ENCODE measurements around the gene FAM47E. TPM values are rescaled to one million over a fixed set of nuclear protein-coding genes. Genes with fewer than 3 reads are reported as not detected.
A peak's percentile ranks its signal among the peaks of the same experiment; 100 is the strongest.

FAM47E gene
- total RNA-seq, 2 experiments from 2014 or later, result not detected

DNA sequence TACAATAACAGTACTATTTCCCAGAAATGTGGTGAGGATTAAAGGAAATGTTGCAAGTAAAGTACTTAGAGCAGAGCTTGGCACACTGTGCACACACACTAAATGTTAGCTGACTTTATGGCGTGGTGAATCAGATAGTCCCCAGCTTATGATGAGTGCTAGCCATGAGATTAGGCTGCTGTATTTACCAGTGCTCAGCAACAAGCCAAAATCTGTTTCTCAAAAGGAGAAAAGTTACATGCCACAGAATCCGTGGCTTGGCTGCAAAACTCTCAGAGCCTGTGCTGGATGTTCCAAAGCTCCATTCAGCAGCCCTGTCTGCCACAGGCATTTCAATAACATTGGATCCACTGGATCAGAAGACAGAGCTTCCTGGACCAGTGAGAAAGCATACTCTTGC lies 42.3 kb downstream of the FAM47E start:
- Mint-ChIP-seq H3K4me1 (no peaks in the 10 kb centered on the region), H3K27me3 (no peaks in the 10 kb centered on the region), H3K9me3 (peaks cover 11% of the 10 kb centered on the region), H3K27ac (no peak overlapping the region), H3K36me3 (peaks cover 4% of the 10 kb centered on the region), H3K4me3 (no peak overlapping the region)
- DNase-seq, result no peak

GRCh38 chr4:76296286-76296820 lies 44.8 kb downstream of the FAM47E start:
- H3K36me3 Mint-ChIP-seq, result peaks cover 4% of the 10 kb centered on the region
- no peak for DNase-seq
- no peak overlapping the region for H3K27ac Mint-ChIP-seq
- no peak overlapping the region for H3K4me3 Mint-ChIP-seq
- no peaks in the 10 kb centered on the region for H3K27me3 Mint-ChIP-seq
- peaks cover 8% of the 10 kb centered on the region for H3K4me1 Mint-ChIP-seq
- H3K9me3 Mint-ChIP-seq, result peaks cover 11% of the 10 kb centered on the region

GRCh38 chr4:76298227-76298626 lies 46.7 kb downstream of the FAM47E start:
- Mint-ChIP-seq H3K27ac (no peak overlapping the region), H3K4me1 (peaks cover 21% of the 10 kb centered on the region), H3K4me3 (no peak overlapping the region), H3K9me3 (peaks cover 11% of the 10 kb centered on the region), H3K27me3 (peaks cover 9% of the 10 kb centered on the region), H3K36me3 (peaks cover 4% of the 10 kb centered on the region)
- no peak for DNase-seq

- H3K36me3 Mint-ChIP-seq, result peaks cover 4% of the 10 kb centered on the region
- peaks cover 11% of the 10 kb centered on the region for H3K9me3 Mint-ChIP-seq
- H3K27me3 Mint-ChIP-seq, result peaks cover 17% of the 10 kb centered on the region
- DNase-seq, result no peak
- peaks cover 26% of the 10 kb centered on the region for H3K4me1 Mint-ChIP-seq
- no peak overlapping the region for H3K4me3 Mint-ChIP-seq
- H3K27ac Mint-ChIP-seq, result no peak overlapping the region
These were observed 48.5 kb downstream of the FAM47E start for GRCh38 chr4:76300012-76300411.

- H3K9me3 Mint-ChIP-seq, result peaks cover 11% of the 10 kb centered on the region
- H3K36me3 Mint-ChIP-seq, result peaks cover 4% of the 10 kb centered on the region
- peak; percentile 40 for DNase-seq
- peaks cover 32% of the 10 kb centered on the region for H3K4me1 Mint-ChIP-seq
- peaks cover 24% of the 10 kb centered on the region for H3K27me3 Mint-ChIP-seq
- H3K27ac Mint-ChIP-seq, result no peak overlapping the region
- no peak overlapping the region for H3K4me3 Mint-ChIP-seq
These were observed 49.7 kb downstream of the FAM47E start for GRCh38 chr4:76301068-76301774.

GRCh38 chr4:76301775-76302162 lies 50.2 kb downstream of the FAM47E start:
- H3K36me3 Mint-ChIP-seq, result peaks cover 4% of the 10 kb centered on the region
- peaks cover 32% of the 10 kb centered on the region for H3K4me1 Mint-ChIP-seq
- DNase-seq, result no peak
- H3K27ac Mint-ChIP-seq, result no peak overlapping the region
- no peak overlapping the region for H3K4me3 Mint-ChIP-seq
- peaks cover 8% of the 10 kb centered on the region for H3K9me3 Mint-ChIP-seq
- peaks cover 24% of the 10 kb centered on the region for H3K27me3 Mint-ChIP-seq

- H3K36me3 Mint-ChIP-seq, result peaks cover 4% of the 10 kb centered on the region
- no peak overlapping the region for H3K27ac Mint-ChIP-seq
- peaks cover 32% of the 10 kb centered on the region for H3K4me1 Mint-ChIP-seq
- no peak overlapping the region for H3K4me3 Mint-ChIP-seq
- peaks cover 29% of the 10 kb centered on the region for H3K27me3 Mint-ChIP-seq
- DNase-seq, result no peak
- H3K9me3 Mint-ChIP-seq, result peaks cover 6% of the 10 kb centered on the region
These were observed 51.4 kb downstream of the FAM47E start for GRCh38 chr4:76302826-76303438.

- peaks cover 30% of the 10 kb centered on the region for H3K4me1 Mint-ChIP-seq
- H3K27me3 Mint-ChIP-seq, result peaks cover 40% of the 10 kb centered on the region
- H3K36me3 Mint-ChIP-seq, result no peaks in the 10 kb centered on the region
- H3K27ac Mint-ChIP-seq, result no peak overlapping the region
- DNase-seq, result peak; percentile 16
- no peaks in the 10 kb centered on the region for H3K9me3 Mint-ChIP-seq
- peak overlapping the region; percentile 19 for H3K4me3 Mint-ChIP-seq
These were observed 53.6 kb downstream of the FAM47E start for GRCh38 chr4:76305033-76305687.

GRCh38 chr4:76305971-76306881 lies 54.7 kb downstream of the FAM47E start, which contains the start of gene STBD1:
Gene STBD1 (plus strand): TSS chr4:76306733. CDS start chr4:76306770, 37 bp downstream.
- Mint-ChIP-seq H3K4me3 (peak within 1 kb of the TSS; percentile 74), H3K27ac (no peak within 1 kb of the TSS), H3K4me1 (peaks cover 25% of the 10 kb centered on the region), H3K36me3 (no peaks in the 10 kb centered on the region), H3K9me3 (no peaks in the 10 kb centered on the region), H3K27me3 (peaks cover 44% of the 10 kb centered on the region)
- peak; percentile 33 for DNase-seq

DNA sequence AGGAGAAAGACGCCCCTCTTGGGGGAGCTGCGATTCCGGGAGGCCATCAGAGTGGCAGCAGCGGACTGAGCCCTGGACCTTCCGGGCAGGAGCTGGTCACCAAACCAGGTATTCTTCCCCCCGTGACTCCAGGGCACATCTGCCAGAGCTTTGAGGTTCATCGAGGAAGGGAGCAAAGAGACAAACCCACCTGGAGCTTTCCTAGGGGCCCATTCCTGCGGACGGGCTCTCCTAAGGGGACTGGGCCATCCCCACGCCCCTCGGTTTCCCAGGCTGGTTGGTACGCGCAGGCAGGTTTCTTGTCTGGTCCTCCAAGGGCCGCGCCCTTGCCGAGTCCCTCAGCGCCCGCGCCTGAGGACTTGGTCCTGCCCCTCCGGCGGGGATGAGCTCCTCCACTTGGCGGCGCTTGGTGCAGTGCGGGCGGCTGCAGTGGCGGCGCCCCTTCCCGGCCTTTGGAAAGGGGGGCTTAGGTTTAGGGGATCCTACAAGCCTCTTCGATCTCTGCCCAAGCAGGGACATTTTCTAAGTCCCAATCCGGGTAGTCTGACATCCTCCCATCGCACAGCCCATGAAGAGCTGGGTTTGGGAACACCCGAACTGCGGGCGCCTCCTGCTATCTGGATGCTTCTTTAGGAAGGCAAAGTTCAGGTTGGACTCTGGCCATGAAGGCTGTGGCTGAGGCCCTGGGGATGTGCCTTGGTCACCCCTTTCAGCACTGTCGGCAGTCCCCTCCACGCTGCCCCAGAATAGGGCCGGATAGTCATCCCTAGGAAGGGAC lies 55.5 kb downstream of the FAM47E start:
- Mint-ChIP-seq H3K4me1 (peaks cover 17% of the 10 kb centered on the region), H3K36me3 (no peaks in the 10 kb centered on the region), H3K27me3 (peaks cover 44% of the 10 kb centered on the region), H3K4me3 (peak overlapping the region; percentile 74), H3K27ac (no peak overlapping the region), H3K9me3 (no peaks in the 10 kb centered on the region)
- DNase-seq, result peak; percentile 14

GRCh38 chr4:76307660-76308014 lies 56.1 kb downstream of the FAM47E start:
- Mint-ChIP-seq H3K9me3 (no peaks in the 10 kb centered on the region), H3K4me3 (no peak overlapping the region), H3K36me3 (no peaks in the 10 kb centered on the region), H3K27ac (no peak overlapping the region), H3K27me3 (peaks cover 39% of the 10 kb centered on the region), H3K4me1 (peaks cover 13% of the 10 kb centered on the region)
- no peak for DNase-seq

DNA sequence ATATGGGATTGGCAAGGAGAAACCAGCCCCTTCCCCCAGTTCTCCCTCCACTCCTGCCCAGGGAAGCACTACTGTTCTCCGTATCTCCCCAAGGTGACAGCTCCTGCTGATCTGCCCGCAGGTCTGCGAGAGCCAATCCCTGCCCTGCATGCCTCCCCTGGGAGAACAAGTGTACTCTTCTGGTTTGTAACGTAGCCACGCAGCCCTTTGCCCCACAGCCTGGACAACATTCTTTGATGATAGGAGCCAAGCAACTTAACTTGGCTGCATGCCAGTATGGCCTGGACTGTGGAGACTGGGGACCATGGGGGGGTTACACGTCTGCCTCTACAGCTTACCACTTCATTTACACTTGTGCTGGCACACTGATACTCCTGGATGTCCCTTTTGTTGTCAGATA lies 57.0 kb downstream of the FAM47E start:
- Mint-ChIP-seq H3K9me3 (no peaks in the 10 kb centered on the region), H3K4me3 (no peak overlapping the region), H3K27me3 (peaks cover 33% of the 10 kb centered on the region), H3K36me3 (no peaks in the 10 kb centered on the region), H3K27ac (no peak overlapping the region), H3K4me1 (peaks cover 11% of the 10 kb centered on the region)
- no peak for DNase-seq

DNA sequence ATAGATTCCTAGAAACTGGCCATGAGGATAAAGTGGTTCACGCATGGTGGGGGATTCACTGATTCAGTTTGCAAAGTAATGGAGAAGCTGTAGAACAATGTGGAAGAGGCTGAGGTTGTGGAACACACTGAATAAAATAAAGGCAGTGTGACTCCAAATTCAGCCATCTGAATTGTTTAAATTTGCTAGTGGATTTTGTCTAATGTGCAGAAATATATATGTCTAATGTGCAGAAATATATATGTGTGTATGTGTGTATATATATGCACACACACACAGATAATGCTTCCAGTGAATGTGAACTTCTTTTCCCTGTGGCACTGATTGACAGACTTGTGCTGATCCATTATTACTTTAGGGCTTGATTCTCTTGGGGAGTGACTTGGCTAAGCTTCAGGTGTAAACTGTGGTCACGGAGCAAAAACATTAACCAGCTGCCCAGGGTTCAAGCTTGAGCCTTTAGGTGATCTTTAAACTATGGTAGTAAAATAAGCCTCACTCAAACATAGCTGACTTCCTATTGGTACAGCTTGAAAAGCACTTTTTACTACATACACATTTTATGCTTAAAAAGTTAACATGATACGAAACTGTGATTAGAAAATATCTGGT lies 58.5 kb downstream of the FAM47E start:
- H3K36me3 Mint-ChIP-seq, result no peaks in the 10 kb centered on the region
- no peak overlapping the region for H3K27ac Mint-ChIP-seq
- peaks cover 6% of the 10 kb centered on the region for H3K4me1 Mint-ChIP-seq
- DNase-seq, result no peak
- no peaks in the 10 kb centered on the region for H3K9me3 Mint-ChIP-seq
- H3K4me3 Mint-ChIP-seq, result no peak overlapping the region
- H3K27me3 Mint-ChIP-seq, result peaks cover 27% of the 10 kb centered on the region

- H3K4me3 Mint-ChIP-seq, result no peak overlapping the region
- no peak for DNase-seq
- peaks cover 3% of the 10 kb centered on the region for H3K9me3 Mint-ChIP-seq
- no peaks in the 10 kb centered on the region for H3K4me1 Mint-ChIP-seq
- no peak overlapping the region for H3K27ac Mint-ChIP-seq
- H3K36me3 Mint-ChIP-seq, result no peaks in the 10 kb centered on the region
- peaks cover 21% of the 10 kb centered on the region for H3K27me3 Mint-ChIP-seq
These were observed 59.2 kb downstream of the FAM47E start for GRCh38 chr4:76310683-76311082.
